ENCODE data around the gene EFNA3. TPM values are rescaled to one million over a fixed set of nuclear protein-coding genes. Genes with fewer than 3 reads are reported as not detected.

The EFNA3 gene
- total RNA-seq, 3 donors from 2014 or later: 2.1 to 17.4 (median 5.6) TPM

DNA sequence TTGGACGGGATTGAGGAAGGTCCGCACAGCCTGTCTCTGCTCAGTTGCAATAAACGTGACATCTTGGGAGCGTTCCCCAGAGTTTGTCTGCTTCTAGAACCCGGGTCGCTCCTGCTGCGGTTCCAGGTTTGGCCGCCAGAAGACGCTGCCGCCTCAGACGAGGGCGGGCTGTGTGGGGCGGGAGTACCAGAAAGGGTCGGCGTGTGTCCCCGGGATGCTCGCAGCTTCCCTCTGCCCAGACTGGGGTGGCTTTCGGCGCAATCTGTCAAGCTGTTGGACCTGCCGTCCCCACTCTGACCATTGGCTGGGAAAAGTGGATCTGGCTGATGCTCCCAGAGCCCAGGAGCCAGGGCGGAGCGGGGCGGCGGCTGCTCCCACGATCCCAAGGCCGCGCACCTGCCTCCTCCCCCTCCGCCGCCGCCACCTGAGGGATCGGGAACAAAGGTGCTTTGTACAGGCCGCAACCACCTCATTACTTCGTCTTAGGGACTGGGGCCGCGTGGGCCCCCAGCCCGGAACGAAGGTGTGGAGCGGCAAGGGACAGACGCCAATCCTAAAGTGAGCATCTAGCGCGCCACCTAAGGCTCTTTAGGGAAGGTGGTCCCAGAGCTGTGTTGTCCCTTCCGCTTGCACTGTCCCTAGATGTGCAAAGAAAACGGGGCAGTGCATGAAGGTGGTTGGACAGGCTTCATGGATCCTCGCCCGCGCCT lies 15.8 kb upstream of the EFNA3 start:
- Histone ChIP-seq H3K36me3 (ENCODE audit: low read depth) (no peaks in the 10 kb centered on the region), H3K4me1 (ENCODE audit: low read depth) (peaks cover 28% of the 10 kb centered on the region), H3K4me3 (no peak overlapping the region), H3K9me3 (no peaks in the 10 kb centered on the region)
- intact Hi-C loops (cut with DNase I, micrococcal nuclease): no loop called here
- DNase-seq (peak; percentile 83 to 90 (median 87)), ATAC-seq (peak; percentile 61)
- TF ChIP-seq, protein P1, sequence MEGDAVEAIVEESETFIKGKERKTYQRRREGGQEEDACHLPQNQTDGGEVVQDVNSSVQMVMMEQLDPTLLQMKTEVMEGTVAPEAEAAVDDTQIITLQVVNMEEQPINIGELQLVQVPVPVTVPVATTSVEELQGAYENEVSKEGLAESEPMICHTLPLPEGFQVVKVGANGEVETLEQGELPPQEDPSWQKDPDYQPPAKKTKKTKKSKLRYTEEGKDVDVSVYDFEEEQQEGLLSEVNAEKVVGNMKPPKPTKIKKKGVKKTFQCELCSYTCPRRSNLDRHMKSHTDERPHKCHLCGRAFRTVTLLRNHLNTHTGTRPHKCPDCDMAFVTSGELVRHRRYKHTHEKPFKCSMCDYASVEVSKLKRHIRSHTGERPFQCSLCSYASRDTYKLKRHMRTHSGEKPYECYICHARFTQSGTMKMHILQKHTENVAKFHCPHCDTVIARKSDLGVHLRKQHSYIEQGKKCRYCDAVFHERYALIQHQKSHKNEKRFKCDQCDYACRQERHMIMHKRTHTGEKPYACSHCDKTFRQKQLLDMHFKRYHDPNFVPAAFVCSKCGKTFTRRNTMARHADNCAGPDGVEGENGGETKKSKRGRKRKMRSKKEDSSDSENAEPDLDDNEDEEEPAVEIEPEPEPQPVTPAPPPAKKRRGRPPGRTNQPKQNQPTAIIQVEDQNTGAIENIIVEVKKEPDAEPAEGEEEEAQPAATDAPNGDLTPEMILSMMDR (IDR thresholded peaks at IDR 0.05): peak; percentile 83

DNA sequence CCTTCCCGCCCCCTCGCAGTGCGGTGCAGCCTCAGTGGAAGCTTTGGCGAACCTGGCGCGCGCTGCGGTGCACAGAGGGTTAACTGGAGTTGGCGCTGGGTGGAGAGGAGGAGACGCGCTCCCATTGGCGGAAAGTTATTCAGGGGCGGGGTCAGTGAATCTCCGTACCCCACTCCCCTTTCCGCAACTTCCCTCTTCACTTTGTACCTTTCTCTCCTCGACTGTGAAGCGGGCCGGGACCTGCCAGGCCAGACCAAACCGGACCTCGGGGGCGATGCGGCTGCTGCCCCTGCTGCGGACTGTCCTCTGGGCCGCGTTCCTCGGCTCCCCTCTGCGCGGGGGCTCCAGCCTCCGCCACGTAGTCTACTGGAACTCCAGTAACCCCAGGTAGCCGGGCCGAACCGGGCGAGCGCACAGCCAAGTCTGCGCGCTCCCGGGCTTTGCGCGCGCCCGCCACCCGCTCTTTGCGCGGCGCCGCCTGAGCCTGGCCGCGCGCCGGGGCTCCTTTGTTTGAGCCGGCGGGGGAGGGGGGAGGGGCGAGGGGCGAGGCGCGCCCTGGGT lies 15.0 kb upstream of the EFNA3 start, which contains the start of gene EFNA4:
Gene EFNA4, plus strand, starts transcription at position 191 of the 561 bp plus-strand sequence. Its CDS starts 84 bp downstream, at position 275.
- Histone ChIP-seq H3K36me3 (ENCODE audit: low read depth) (no peaks in the 10 kb centered on the region), H3K4me3 (peak within 1 kb of the TSS; percentile 65), H3K4me1 (ENCODE audit: low read depth) (peaks cover 28% of the 10 kb centered on the region), H3K9me3 (no peaks in the 10 kb centered on the region)
- peak; percentile 91 to 93 (median 93) for DNase-seq
- TF ChIP-seq, protein P1 (IDR thresholded peaks at IDR 0.05): no peak
- intact Hi-C loops (cut with DNase I, micrococcal nuclease): no loop called here
- ATAC-seq: peak; percentile 91

DNA sequence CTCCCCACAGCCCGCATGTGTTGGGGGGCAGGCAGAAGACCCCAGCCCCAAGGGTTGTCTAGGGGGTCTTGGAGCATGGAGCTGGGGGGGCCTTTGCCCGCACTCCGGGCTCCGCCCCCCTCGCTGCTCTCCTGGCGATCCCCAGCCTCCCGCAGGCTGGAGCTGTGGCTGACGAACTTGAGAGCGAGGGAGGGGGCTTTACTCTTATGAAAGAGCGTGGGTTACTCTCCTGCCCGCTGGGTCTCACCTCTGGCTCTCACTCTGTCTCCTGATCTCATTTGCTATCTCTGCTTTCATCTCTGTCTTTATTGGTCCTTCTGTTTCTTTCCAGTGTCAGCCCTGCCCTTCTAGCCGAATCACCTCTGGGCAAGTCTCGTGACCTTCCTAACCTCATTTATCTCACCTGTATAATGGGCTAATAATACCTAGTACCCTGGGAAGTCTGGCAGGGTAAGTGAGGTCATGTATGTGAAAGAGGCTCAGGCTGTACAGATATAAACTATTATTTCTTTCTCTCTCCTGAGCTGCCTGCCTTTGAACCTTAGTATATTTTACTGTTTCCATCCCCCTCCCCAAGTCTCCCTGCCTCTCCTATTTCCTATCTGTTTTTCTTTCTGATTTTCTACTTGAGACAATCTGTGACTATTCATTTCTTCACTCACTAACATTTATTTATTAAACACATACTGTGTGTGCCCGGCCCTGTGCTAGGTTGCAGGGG lies 14.4 kb upstream of the EFNA3 start:
- H3K36me3 ChIP-seq (ENCODE audit: low read depth): no peaks in the 10 kb centered on the region
- H3K9me3 ChIP-seq: no peaks in the 10 kb centered on the region
- H3K4me3 ChIP-seq: peak overlapping the region; percentile 65
- DNase-seq: peak in 2 of 3 donors; percentile 48 to 65
- TF ChIP-seq, protein P1 (IDR thresholded peaks at IDR 0.05): no peak
- H3K4me1 ChIP-seq (ENCODE audit: low read depth): peaks cover 28% of the 10 kb centered on the region
- intact Hi-C loops (cut with DNase I, micrococcal nuclease): no loop called here
- peak; percentile 9 for ATAC-seq

DNA sequence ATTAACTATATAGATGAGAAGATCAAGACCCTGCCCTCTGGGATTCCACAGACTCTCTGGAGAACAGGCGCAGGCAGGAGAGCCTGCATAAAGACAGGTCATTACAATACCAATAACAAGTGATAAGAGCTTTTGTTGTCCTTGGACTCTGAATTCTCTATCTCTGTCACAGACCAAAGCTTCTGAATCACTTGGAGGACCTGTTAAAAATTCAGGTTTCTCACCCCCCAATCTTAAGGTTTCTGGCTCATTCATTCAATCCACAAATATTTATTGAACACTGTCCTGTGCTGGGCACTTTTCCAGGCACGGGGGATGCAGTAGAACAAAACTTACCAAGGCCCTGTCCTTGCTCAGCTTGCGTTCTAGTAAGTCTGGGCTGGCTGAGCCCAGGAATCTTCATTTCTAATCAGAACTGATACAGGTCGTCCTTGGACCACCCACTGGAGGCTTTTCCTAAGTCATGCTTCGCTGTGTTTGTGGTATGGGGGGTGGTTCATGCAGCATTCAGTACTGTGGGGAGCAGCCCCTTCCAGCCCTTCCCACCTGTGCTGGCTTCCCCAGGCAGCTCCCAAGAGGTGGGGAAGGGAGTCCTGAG lies 13.7 kb upstream of the EFNA3 start:
- no peak for ATAC-seq
- H3K36me3 ChIP-seq (ENCODE audit: low read depth): no peaks in the 10 kb centered on the region
- peak in 1 of 3 donors; percentile 33 for DNase-seq
- no peak overlapping the region for H3K4me3 ChIP-seq
- intact Hi-C loops (cut with DNase I, micrococcal nuclease): no loop called here
- TF ChIP-seq, protein P1 (IDR thresholded peaks at IDR 0.05): no peak
- H3K9me3 ChIP-seq: no peaks in the 10 kb centered on the region
- peaks cover 32% of the 10 kb centered on the region for H3K4me1 ChIP-seq (ENCODE audit: low read depth)

DNA sequence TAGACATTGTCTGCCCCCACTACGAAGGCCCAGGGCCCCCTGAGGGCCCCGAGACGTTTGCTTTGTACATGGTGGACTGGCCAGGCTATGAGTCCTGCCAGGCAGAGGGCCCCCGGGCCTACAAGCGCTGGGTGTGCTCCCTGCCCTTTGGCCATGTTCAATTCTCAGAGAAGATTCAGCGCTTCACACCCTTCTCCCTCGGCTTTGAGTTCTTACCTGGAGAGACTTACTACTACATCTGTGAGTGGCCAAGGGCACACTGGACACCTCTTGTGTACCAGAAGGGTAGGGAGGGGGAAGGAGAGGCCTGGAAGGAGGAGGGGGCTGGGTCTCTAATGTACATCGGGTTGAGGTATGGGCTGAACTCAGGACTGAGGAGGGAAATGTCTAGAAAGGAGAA lies 11.9 kb upstream of the EFNA3 start:
- intact Hi-C loops (cut with DNase I, micrococcal nuclease): no loop called here
- ATAC-seq (no peak), DNase-seq (no peak)
- no peak overlapping the region for H3K4me3 ChIP-seq
- TF ChIP-seq, protein P1 (IDR thresholded peaks at IDR 0.05): no peak
- peaks cover 39% of the 10 kb centered on the region for H3K4me1 ChIP-seq (ENCODE audit: low read depth)
- no peaks in the 10 kb centered on the region for H3K9me3 ChIP-seq
- no peaks in the 10 kb centered on the region for H3K36me3 ChIP-seq (ENCODE audit: low read depth)
